Measurements from ENCODE around the gene IL10RB. TPM values are rescaled to one million over a fixed set of nuclear protein-coding genes. Genes with fewer than 3 reads are reported as not detected.

Gene IL10RB
- total RNA-seq, 1 experiment from 2014 or later, result 5.0 TPM

DNA sequence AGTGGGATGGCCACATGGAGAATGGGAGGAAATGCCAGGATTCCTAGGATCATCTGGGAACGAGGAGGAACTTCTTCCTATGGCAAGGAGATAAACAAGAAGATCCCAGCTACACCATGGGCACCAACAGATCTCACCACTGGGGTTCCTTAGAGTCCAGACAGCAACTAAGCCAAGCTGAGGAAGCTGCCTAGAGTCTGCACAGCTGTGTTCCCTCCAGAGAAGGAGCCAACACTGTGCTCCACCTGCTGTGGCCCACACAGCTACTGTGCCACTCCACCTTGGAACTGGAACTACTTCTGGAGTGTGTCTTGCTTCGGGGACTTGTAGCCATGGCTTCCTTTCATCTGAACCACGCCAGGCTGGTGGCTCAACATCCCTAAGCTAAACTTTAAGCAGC lies 64.6 kb downstream of the IL10RB start:
- H3K36me3 ChIP-seq (replicated peaks; ENCODE audit: control insufficient read depth, insufficient read depth, low read length), result peaks cover 4% of the 10 kb centered on the region
- no peak overlapping the region for H3K4me3 ChIP-seq (ENCODE audit: insufficient read depth, low read depth, low read length)
- no peaks in the 10 kb centered on the region for H3K27me3 ChIP-seq (ENCODE audit: control insufficient read depth, insufficient read depth, low read length)
- no peak for DNase-seq

DNA sequence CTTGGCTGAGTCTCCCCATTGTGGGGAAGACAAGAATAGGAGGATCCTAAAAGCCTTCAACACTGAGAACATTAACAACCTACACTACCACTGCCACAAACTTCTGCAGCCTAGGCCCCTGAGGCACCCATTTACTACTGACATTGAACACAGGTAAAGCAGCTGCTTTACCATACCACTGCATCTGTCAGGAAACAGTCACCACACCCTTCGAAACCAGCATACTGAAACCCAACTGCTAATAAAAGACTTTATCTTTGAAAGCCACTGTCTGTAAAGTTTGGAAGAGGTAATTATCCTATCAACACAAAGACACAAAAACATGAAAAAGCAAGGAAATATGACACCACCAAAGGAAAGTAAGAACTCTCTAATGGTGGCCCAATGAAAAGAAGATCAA lies 66.0 kb downstream of the IL10RB start:
- H3K36me3 ChIP-seq (replicated peaks; ENCODE audit: control insufficient read depth, insufficient read depth, low read length), result peaks cover 6% of the 10 kb centered on the region
- no peaks in the 10 kb centered on the region for H3K27me3 ChIP-seq (ENCODE audit: control insufficient read depth, insufficient read depth, low read length)
- no peak for DNase-seq
- H3K4me3 ChIP-seq (ENCODE audit: insufficient read depth, low read depth, low read length), result no peak overlapping the region

DNA sequence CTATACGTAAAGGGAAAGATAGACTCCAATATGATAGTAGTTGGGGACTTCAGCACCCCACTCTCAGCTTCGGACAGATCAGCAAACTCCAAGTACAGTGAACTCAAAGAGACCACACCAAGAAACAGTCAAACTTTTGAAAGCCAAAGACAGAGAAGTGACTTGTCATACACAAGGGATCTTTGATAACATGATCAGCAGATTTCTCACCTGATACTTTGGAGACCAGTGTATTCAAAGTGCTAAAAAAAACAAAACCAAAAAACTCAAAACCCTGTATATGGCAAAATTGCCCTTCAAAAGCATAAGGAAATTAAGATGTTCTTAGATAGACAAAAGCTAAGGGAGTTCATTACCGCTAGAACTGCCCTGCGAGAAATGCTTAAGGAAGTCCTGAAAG lies 68.0 kb downstream of the IL10RB start:
- DNase-seq, result no peak
- H3K27me3 ChIP-seq (ENCODE audit: control insufficient read depth, insufficient read depth, low read length), result no peaks in the 10 kb centered on the region
- H3K36me3 ChIP-seq (replicated peaks; ENCODE audit: control insufficient read depth, insufficient read depth, low read length), result peaks cover 9% of the 10 kb centered on the region
- H3K4me3 ChIP-seq (ENCODE audit: insufficient read depth, low read depth, low read length), result no peak overlapping the region

DNA sequence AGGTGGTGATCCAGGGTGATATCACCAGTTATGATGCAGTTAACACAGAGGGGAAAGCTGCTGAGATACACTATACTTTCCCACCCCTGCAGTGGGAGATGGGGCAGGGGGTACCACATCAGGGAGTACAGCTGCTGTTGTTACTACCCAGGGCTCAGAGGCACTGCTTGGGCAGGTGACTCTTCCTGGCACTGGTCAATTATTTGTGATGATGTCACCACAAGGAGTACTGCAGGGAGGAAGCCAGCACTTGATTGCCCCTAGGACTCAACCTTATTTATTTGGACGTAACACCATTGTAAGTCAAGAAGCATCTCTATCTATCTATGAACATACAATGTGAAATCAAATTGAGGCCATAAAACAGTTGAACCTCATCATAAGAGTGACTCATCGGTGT lies 68.7 kb downstream of the IL10RB start:
- Histone ChIP-seq H3K27me3 (ENCODE audit: control insufficient read depth, insufficient read depth, low read length) (no peaks in the 10 kb centered on the region), H3K36me3 (replicated peaks; ENCODE audit: control insufficient read depth, insufficient read depth, low read length) (peaks cover 9% of the 10 kb centered on the region), H3K4me3 (ENCODE audit: insufficient read depth, low read depth, low read length) (no peak overlapping the region)
- DNase-seq, result no peak

DNA sequence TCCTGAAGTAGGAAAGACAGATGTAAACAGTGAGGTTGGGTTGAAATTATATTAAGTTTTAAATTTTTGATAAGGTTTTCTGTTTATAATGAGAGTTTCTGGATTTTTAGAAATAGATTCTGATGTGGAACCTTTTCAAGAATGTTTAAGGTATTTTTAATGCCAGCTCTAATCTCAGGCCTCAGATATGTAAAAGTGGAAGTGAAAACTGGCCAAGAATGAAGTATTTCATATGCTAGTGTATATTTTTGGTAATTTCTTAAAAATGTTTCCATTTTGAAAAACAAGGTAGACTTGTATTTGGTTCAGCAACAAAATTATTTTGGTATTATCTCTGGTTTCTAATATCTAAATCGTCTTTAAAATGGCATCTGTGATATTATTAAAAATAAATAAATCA lies 73.0 kb downstream of the IL10RB start:
- H3K4me3 ChIP-seq (ENCODE audit: insufficient read depth, low read depth, low read length), result no peak overlapping the region
- no peak for DNase-seq
- peaks cover 9% of the 10 kb centered on the region for H3K36me3 ChIP-seq (replicated peaks; ENCODE audit: control insufficient read depth, insufficient read depth, low read length)
- no peaks in the 10 kb centered on the region for H3K27me3 ChIP-seq (ENCODE audit: control insufficient read depth, insufficient read depth, low read length)

DNA sequence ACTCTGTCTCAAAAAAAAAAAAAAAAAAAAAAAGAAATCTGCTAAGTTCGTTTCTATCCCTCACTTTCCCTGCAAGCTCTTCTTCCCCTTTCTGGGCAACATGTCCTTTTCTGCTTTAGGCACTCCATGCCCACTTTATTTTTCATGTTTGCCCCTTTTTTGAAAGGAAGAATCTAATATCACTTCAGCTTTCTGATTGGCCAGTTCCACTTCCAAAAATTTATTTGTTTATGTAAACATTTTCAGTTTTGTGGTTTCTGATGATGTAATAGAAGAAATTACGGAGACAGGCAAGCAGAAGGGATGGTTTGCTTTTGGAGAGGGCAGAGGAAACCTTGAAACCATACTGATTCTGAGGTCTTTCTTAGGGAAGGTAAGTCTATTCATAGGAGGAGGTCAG lies 73.8 kb downstream of the IL10RB start:
- DNase-seq, result no peak
- H3K27me3 ChIP-seq (ENCODE audit: control insufficient read depth, insufficient read depth, low read length), result no peaks in the 10 kb centered on the region
- H3K36me3 ChIP-seq (replicated peaks; ENCODE audit: control insufficient read depth, insufficient read depth, low read length), result peaks cover 9% of the 10 kb centered on the region
- H3K4me3 ChIP-seq (ENCODE audit: insufficient read depth, low read depth, low read length), result no peak overlapping the region

DNA sequence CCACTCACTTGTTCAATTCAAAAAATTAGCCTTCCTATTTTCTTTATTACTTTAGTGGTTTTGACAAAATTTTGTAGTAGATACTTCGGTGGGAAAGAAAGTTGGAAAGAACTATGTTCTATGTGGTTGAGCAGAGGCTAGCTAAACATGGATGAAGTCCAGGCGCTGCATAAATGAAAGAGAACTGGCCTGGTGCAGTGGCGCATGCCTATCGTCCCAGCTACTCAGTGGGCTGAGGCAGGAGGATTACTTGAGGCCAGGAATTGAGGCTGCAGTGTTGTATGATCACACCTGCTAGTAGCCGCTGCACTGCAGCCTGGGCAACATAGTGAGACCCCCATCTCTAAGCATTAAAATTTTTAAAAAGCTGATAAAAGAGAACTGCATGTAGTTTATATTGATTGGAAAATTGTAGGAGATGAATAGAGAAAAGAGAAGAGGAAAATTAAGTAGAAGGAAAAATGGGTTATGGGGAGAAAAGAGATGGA lies 79.6 kb downstream of the IL10RB start:
- Histone ChIP-seq H3K4me3 (ENCODE audit: insufficient read depth, low read depth, low read length) (no peak overlapping the region), H3K36me3 (replicated peaks; ENCODE audit: control insufficient read depth, insufficient read depth, low read length) (peaks cover 4% of the 10 kb centered on the region), H3K27me3 (ENCODE audit: control insufficient read depth, insufficient read depth, low read length) (no peaks in the 10 kb centered on the region)
- no peak for DNase-seq

Other genes with a start within 250 kb of the IL10RB start
- gene OLIG2, start 240.4 kb upstream of the IL10RB start, total RNA-seq (2014; rRNA removed; shearing (Covaris generic)), result 0.17 and 0.67 TPM in 2 replicates
- 0.15 and 1.2 TPM in 2 replicates for gene OLIG1, start 196.2 kb upstream of the IL10RB start, total RNA-seq (2014; rRNA removed; shearing (Covaris generic))
- gene IFNAR2, start 36.4 kb upstream of the IL10RB start, total RNA-seq (2014; rRNA removed; shearing (Covaris generic)), result 2.8 and 3.6 TPM in 2 replicates
- 1.2 and 1.6 TPM in 2 replicates for gene IFNAR1, start 58.6 kb downstream of the IL10RB start, total RNA-seq (2014; rRNA removed; shearing (Covaris generic))
- gene IFNGR2, start 137.0 kb downstream of the IL10RB start, total RNA-seq (2014; rRNA removed; shearing (Covaris generic)), result 37.8 and 46.1 TPM in 2 replicates
- 8.5 and 13.0 TPM in 2 replicates for gene TMEM50B, start 213.6 kb downstream of the IL10RB start, total RNA-seq (2014; rRNA removed; shearing (Covaris generic))
- gene DNAJC28, start 225.3 kb downstream of the IL10RB start, total RNA-seq (2014; rRNA removed; shearing (Covaris generic)), result 1.0 and 1.4 TPM in 2 replicates

Measured in H7 (cell line).